Vagina (tissue), 2 donors: Measurements from ENCODE around the gene VIM. TPM values are rescaled to one million over a fixed set of nuclear protein-coding genes. Genes with fewer than 3 reads are reported as not detected.
A peak's percentile ranks its signal among the peaks of the same experiment; 100 is the strongest.

Experiments
- DNase-seq, 2 donors: peaks; one replicate each; pipeline ENCODE4 v3.0.0-alpha.2; 2017; ENCODE audit errors: extremely low spot score in 2 of 2
- H3K27ac ChIP-seq: fragments of 200-600 bp; sonication (generic); one replicate; pipeline ENCODE4 v1.5.1; 2019
- H3K27me3 ChIP-seq: fragments of 200-600 bp; sonication (generic); one replicate; pipeline ENCODE4 v1.5.1; 2019
- H3K36me3 ChIP-seq, 2 donors: fragments of 200-600 bp; sonication (generic); one replicate each; pipeline ENCODE4 v1.5.1; 2017 to 2019
- H3K4me1 ChIP-seq: fragments of 200-600 bp; sonication (generic); one replicate; pipeline ENCODE4 v1.5.1; 2019
- H3K4me3 ChIP-seq, 2 donors: fragments of 200-600 bp; sonication (generic); 1 replicate in 1 of 2; 2 replicates in 1 of 2; pipeline ENCODE4 v1.5.1; 2016 to 2019
- H3K9me3 ChIP-seq: fragments of 200-600 bp; sonication (generic); one replicate; pipeline ENCODE4 v1.5.1; 2019
- CTCF ChIP-seq, 3 experiments: fragments of 450-650 bp in 2 of 3; fragments of 200-600 bp in 1 of 3; sonication (generic) in 1 of 3; IDR thresholded peaks; one replicate each; pipeline ENCODE4 v1.5.1; 2017 to 2019; ENCODE audit warnings: antibody characterized with exemption in 3 of 3, mild to moderate bottlenecking in 2 of 3, moderate library complexity in 2 of 3
- POLR2A ChIP-seq, 2 donors: fragments of 450-650 bp; IDR thresholded peaks; one replicate each; pipeline ENCODE4 v1.6.1; 2017; ENCODE audit warnings: antibody characterized with exemption in 2 of 2, mild to moderate bottlenecking in 2 of 2, moderate library complexity in 2 of 2
- POLR2AphosphoS5 ChIP-seq, 2 donors: sonication (generic); formaldehyde crosslinking; IDR thresholded peaks; one replicate each; pipeline ENCODE4 v1.9.0; 2017; ENCODE audit warnings: antibody characterized with exemption in 2 of 2, mild to moderate bottlenecking in 2 of 2, low read depth in 1 of 2; ENCODE audit not compliant: insufficient read depth in 1 of 2
- intact Hi-C: fragments of 100-400 bp; cut with DNase I; formaldehyde crosslinking; loops from one replicate; pipeline ENCODE4 v1.15.1; 2023
- total RNA-seq: library from RNA; depleted of rRNA; stranded (reverse); fragments of >200 nt; gene quantifications from one replicate; pipeline ENCODE4 v1.2.3, GENCODE V29; 2016

VIM gene
- total RNA-seq, 1 donor from 2014 or later, result 2,692 TPM

DNA sequence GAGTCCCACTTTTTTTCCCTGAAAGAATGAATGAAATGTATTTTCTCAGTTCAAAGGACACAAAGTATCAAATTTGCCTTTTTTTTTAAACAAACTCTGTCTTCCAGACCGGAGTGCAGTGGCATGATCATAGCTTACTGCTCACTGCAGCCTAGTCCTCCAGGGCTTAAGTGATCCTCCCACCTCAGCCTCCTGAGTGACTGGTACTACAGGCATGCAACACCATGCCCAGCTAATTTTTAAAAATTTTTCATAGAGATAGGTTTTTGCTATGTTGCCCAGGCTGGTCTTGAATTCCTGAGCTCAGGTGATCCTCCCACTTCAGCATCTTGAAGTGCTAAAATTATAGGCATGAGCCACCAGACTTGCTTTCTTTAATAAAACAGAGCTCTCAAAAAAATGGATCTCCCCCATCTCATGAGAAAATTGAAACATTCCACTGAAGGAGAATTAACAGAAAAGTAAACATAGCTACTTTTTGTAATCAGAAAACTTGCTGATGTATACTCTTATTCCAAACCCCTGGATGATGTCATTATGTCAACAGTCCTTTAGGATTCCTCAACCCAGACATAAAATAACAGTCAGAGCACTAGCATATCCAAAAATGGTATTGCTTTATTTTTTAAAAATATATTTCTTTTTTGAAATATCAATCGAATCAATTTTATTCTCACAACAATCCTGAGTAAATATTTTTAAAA is 14.2 kb upstream of the VIM start:
- intact Hi-C loops, result no loop called here
- no peak for TF ChIP-seq POLR2A (IDR thresholded peaks at IDR 0.05)
- DNase-seq, result no peak

GRCh38 chr10:17214526-17214925 is 13.5 kb upstream of the VIM start:
- Histone ChIP-seq H3K27me3 (no peaks in the 10 kb centered on the region), H3K4me3 (no peak overlapping the region), H3K27ac (peak overlapping the region; percentile 80), H3K36me3 (no peaks in the 10 kb centered on the region), H3K9me3 (no peaks in the 10 kb centered on the region), H3K4me1 (peaks cover 29% of the 10 kb centered on the region)
- no peak for TF ChIP-seq CTCF (IDR thresholded peaks at IDR 0.05)
- TF ChIP-seq POLR2AphosphoS5 (IDR thresholded peaks at IDR 0.05; ENCODE audit: insufficient read depth in 1 of 2, low read depth in 1 of 2), result no peak
- TF ChIP-seq POLR2A (IDR thresholded peaks at IDR 0.05), result no peak
- DNase-seq, result no peak
- intact Hi-C loops, result no loop called here

More for the DNA sequence above, 14.2 kb upstream of the VIM start:
- H3K4me3 ChIP-seq, result no peak overlapping the region
- no peaks in the 10 kb centered on the region for H3K36me3 ChIP-seq
- H3K27ac ChIP-seq, result no peak overlapping the region
- peaks cover 29% of the 10 kb centered on the region for H3K4me1 ChIP-seq
- no peaks in the 10 kb centered on the region for H3K9me3 ChIP-seq
- no peaks in the 10 kb centered on the region for H3K27me3 ChIP-seq

DNA sequence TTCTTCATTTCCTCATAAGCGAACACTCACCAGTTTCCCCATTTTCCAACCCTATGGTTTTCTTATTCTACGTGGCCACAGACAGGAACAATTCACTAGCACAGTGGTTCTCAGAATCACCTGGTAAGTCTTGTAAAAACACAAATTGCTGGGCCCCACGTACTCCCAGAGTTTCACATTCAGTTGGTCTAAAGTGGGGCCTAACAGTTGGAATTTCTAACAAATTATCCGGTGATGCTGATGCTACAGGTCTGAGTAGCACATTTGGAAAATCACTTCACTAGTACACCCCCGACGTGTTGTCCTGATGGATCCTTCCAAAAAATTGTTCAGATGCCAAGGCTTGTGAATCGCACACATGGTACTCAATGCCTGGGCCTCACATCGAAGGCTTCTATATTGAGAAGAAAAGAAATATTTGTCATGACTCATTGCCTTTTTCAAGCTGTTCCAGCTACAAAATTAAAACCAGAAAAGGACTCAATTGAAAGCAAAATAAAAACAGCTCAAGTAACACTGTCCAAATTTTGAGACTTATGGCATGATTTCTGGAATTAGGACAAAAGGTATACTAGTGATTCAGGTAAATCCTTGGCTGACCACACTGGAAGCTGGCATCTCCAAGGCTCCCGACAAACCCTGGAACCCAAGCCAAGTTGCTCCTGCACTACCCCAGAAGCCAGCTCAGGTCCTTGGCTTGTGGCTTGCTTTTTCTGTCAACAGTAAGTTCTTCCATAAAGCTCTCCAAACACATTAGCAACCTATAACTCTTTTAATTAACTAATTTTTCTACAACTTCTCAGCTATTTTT is 12.9 kb upstream of the VIM start:
- no peak overlapping the region for H3K4me3 ChIP-seq
- TF ChIP-seq POLR2A (IDR thresholded peaks at IDR 0.05), result no peak
- TF ChIP-seq POLR2AphosphoS5 (IDR thresholded peaks at IDR 0.05; ENCODE audit: insufficient read depth in 1 of 2, low read depth in 1 of 2), result no peak
- no peak for TF ChIP-seq CTCF (IDR thresholded peaks at IDR 0.05)
- H3K4me1 ChIP-seq, result peaks cover 29% of the 10 kb centered on the region
- no peak for DNase-seq
- H3K36me3 ChIP-seq, result no peaks in the 10 kb centered on the region
- no peaks in the 10 kb centered on the region for H3K27me3 ChIP-seq
- no peaks in the 10 kb centered on the region for H3K9me3 ChIP-seq
- intact Hi-C loops, result no loop called here
- H3K27ac ChIP-seq, result peak overlapping the region; percentile 80

GRCh38 chr10:17215782-17216122 is 12.3 kb upstream of the VIM start:
- TF ChIP-seq POLR2AphosphoS5 (IDR thresholded peaks at IDR 0.05; ENCODE audit: insufficient read depth in 1 of 2, low read depth in 1 of 2), result no peak
- TF ChIP-seq POLR2A (IDR thresholded peaks at IDR 0.05), result no peak
- no peak for TF ChIP-seq CTCF (IDR thresholded peaks at IDR 0.05)
- no peaks in the 10 kb centered on the region for H3K9me3 ChIP-seq
- intact Hi-C loops, result no loop called here

DNA sequence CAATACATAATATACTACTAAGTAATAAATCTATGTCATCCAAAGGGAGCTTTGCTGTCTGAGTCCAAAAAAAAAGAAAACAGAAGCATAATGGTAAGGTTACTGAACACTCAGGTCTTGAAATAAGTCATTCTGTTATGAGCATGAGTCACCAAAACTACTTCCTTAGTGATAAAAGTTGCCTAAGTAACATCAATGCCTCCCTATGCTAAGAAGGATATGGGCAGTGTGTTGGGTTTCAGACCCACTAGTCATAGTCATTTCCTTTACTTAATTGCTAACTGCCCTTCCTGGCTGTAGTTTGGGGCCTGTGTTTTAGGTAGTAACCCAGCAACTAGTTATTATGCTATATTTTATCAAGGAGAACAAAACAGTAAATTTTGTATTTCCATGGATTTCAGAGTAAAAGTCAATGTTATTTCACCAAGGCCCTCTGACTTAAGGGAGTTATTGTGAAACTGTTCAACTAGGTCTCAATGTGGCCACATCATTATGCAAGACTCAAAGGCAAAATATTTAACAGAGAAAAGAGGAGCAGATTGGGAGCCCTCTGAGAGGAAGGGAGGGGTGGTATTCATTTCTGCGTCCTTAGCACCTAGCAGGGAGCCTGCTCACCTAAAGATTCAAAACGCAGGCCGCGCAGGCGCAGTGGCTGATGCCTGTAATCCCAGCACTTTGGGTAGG is 11.7 kb upstream of the VIM start:
- Histone ChIP-seq H3K27ac (peak overlapping the region; percentile 80), H3K4me1 (peaks cover 29% of the 10 kb centered on the region), H3K4me3 (no peak overlapping the region), H3K9me3 (no peaks in the 10 kb centered on the region), H3K27me3 (no peaks in the 10 kb centered on the region), H3K36me3 (no peaks in the 10 kb centered on the region)
- DNase-seq, result no peak
- no peak for TF ChIP-seq CTCF (IDR thresholded peaks at IDR 0.05)
- no peak for TF ChIP-seq POLR2A (IDR thresholded peaks at IDR 0.05)
- peak; percentile 45 to 90 for TF ChIP-seq POLR2AphosphoS5 (IDR thresholded peaks at IDR 0.05; ENCODE audit: insufficient read depth in 1 of 2, low read depth in 1 of 2)
- intact Hi-C loops, result no loop called here

More at GRCh38 chr10:17215782-17216122, 12.3 kb upstream of the VIM start:
- H3K4me1 ChIP-seq, result peaks cover 29% of the 10 kb centered on the region
- DNase-seq, result no peak
- no peak overlapping the region for H3K4me3 ChIP-seq
- no peaks in the 10 kb centered on the region for H3K27me3 ChIP-seq
- peak overlapping the region; percentile 80 for H3K27ac ChIP-seq
- H3K36me3 ChIP-seq, result no peaks in the 10 kb centered on the region
